Spinal cord (tissue), 10 donors: ENCODE measurements around the gene MAOB. TPM values are rescaled to one million over a fixed set of nuclear protein-coding genes. Genes with fewer than 3 reads are reported as not detected.

ENCODE experiments used
- DNase-seq, 6 donors: peaks; one replicate each; pipeline versions ENCODE4 v3.0.0 to v3.0.0-alpha.2; 2013 to 2015; ENCODE audit warnings: low spot score in 6 of 6, low read depth in 4 of 6
- H3K27ac ChIP-seq: one replicate; pipeline ENCODE4 v1.5.1; 2013; ENCODE audit warnings: low read depth, low read length, control low read depth
- H3K27me3 ChIP-seq: one replicate; pipeline ENCODE4 v1.6.1; 2013; ENCODE audit warnings: low read length; ENCODE audit not compliant: control insufficient read depth, insufficient read depth
- H3K36me3 ChIP-seq: one replicate; pipeline ENCODE4 v1.6.1; 2013; ENCODE audit warnings: low read length; ENCODE audit not compliant: control insufficient read depth, insufficient read depth
- H3K4me1 ChIP-seq: one replicate; pipeline ENCODE4 v1.6.1; 2013; ENCODE audit warnings: low read length; ENCODE audit not compliant: control insufficient read depth, insufficient read depth
- H3K4me3 ChIP-seq: one replicate; pipeline ENCODE4 v1.5.1; 2013; ENCODE audit warnings: low read depth, low read length, control low read depth
- H3K9me3 ChIP-seq: one replicate; pipeline ENCODE4 v1.6.1; 2013; ENCODE audit warnings: low read length; ENCODE audit not compliant: control insufficient read depth, insufficient read depth
- WGBS: methylation state at CpG from one replicate; pipeline ENCODE4 v1.1.5; 2013; ENCODE audit warnings: missing lambda C conversion rate; ENCODE audit not compliant: insufficient coverage; 5-methylcytosine and 5-hydroxymethylcytosine counted together
- polyA plus RNA-seq, 2 donors: library from polyadenylated mRNA; unstranded; fragments of 120-200 nt; gene quantifications; one replicate each; pipeline ENCODE4 v1.2.1, GENCODE V29; 2013; ENCODE audit not compliant: insufficient read length in 2 of 2
- total RNA-seq, 2 donors: library from RNA; depleted of rRNA in 1 of 2; stranded (reverse); fragments of 120-200 nt in 1 of 2; fragments of >200 nt in 1 of 2; gene quantifications; one replicate each; pipeline versions ENCODE4 v1.2.3 to v1.2.4, GENCODE V29; 2013 to 2014
- donor health status: healthy.

The MAOB gene
- total and polyA plus RNA-seq, 4 donors: 5.6 to 29.3 (median 22.9) TPM

DNA sequence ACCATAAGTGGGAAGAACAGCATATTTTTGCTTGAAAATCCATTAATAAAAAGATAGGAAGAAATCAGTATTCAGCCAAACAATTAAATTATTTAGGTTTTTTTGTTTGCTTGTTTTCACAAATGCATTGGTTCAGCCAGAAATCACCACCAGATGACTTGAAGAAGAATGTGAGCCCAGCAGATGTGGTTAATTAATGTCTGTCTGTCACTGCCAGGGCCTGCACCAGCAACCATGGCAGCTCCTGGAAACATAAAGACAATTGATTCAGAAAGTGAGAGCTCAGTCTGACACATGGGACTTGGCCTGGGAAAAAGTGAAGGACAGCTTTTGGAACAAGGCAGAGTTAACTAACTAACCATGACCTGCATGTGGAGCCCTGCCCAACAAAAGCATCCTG, 74.0 kb downstream of the MAOB start:
- no peak for DNase-seq
- Histone ChIP-seq H3K27me3 (peaks cover 4% of the 10 kb centered on the region), H3K9me3 (no peaks in the 10 kb centered on the region), H3K36me3 (no peaks in the 10 kb centered on the region), H3K4me1 (no peaks in the 10 kb centered on the region), H3K27ac (no peak overlapping the region), H3K4me3 (no peak overlapping the region)

DNA sequence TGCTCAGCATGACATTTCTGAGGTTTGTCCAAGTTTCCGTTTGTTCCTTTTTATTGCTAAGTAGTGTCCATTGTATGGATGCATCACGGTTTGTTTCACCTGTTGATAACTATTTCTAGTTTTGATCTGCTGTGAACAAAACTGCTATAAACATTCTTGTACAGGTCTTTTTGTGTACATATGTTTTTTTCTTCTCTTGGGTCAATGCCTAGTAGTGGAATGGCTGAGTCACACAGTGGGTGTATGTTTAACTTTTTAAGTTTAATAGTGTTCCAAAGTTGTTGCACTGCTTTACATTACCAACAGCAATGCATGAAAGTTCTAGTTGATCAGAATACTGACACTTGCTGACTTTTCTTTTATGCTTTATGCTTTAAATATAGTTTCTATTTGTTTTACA, 76.7 kb downstream of the MAOB start:
- no peak overlapping the region for H3K27ac ChIP-seq
- peaks cover 4% of the 10 kb centered on the region for H3K27me3 ChIP-seq
- no peaks in the 10 kb centered on the region for H3K4me1 ChIP-seq
- H3K4me3 ChIP-seq: no peak overlapping the region
- WGBS: 83% methylated on average over 1 of the region's 2 CpGs
- no peak for DNase-seq
- H3K9me3 ChIP-seq: no peaks in the 10 kb centered on the region
- H3K36me3 ChIP-seq: no peaks in the 10 kb centered on the region

GRCh38 chrX:43804021-43804420, 78.2 kb downstream of the MAOB start:
- Histone ChIP-seq H3K36me3 (no peaks in the 10 kb centered on the region), H3K27me3 (peaks cover 4% of the 10 kb centered on the region), H3K27ac (no peak overlapping the region), H3K4me3 (no peak overlapping the region), H3K9me3 (no peaks in the 10 kb centered on the region), H3K4me1 (no peaks in the 10 kb centered on the region)
- no peak for DNase-seq
- WGBS: 45% methylated on average over 3 of the region's 5 CpGs

DNA sequence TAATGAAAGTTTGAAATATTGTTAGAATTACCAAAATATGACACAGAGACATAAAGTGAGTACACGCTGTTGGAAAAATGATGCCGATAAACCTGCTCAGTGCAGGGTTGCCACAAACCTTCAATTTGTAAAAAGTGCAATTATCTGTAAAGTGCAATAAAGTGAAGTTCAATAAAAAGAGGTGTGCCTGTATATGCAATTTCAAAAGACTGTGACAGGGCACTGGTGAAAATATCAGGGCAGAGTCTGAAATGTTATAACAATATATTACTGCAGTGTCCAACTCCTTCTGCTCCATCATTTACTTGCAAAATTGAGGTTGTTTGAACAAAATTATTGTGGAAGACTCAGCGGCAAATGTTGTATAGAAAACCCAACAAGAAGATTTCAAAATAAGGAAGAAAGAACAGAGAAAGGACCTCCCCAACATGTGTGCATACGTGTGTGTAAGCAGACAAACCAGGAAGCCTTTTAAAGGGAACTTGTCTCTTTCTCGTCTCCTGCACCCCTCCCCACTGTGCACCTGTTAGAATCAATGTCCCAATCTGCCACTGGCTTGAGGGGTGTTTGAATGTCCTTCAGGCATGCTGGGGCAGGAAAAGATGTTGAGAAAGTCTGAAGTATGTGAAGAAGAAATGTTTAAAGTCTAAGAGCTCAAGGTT, 96.2 kb downstream of the MAOB start:
- Histone ChIP-seq H3K9me3 (no peaks in the 10 kb centered on the region), H3K36me3 (no peaks in the 10 kb centered on the region), H3K4me3 (no peak overlapping the region), H3K4me1 (no peaks in the 10 kb centered on the region), H3K27me3 (no peaks in the 10 kb centered on the region), H3K27ac (no peak overlapping the region)
- 100% methylated on average over 2 of the region's 5 CpGs for WGBS
- DNase-seq: no peak

DNA sequence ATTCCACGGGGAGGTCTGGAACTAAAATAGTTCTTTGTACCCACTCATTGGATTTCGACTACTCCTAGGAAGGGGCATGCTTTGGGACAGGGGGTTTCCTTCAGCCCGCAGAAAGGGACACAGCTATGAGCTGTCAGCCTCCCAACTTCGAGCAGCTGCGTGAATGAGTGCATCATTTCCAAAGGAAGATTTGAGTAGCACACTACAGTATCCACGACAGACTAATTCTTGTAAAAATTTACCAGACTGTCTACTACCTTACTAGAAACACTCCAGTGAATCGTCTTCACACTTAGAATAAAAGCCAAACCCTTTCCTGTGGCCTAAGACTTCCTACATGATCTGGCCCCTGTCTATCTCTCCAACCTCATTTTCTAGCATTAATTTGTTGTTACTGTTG, 124.2 kb downstream of the MAOB start:
- 76% methylated on average over 7 of the region's 7 CpGs for WGBS
- H3K36me3 ChIP-seq: no peaks in the 10 kb centered on the region

DNA sequence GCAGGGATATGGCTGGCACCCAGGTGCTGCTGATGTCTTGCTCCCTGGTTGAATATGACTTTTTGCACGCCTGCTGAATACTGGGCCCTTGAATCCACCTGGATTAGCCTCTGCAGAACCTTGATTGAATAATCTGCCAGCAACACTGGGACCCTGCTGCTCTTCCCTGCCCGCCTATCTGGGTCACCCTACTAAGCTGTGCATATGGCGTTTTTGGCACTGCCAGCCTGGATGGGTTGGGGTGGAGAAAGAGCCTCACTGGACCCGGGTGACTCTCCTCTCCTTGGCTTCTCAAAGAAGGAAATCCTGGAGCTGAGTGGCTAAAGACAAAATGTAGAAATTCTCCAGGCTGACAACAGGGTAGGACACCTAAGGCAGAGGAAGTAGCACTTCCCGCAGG, 126.2 kb downstream of the MAOB start:
- no peak for DNase-seq
- no peaks in the 10 kb centered on the region for H3K4me1 ChIP-seq
- H3K36me3 ChIP-seq: no peaks in the 10 kb centered on the region
- H3K27ac ChIP-seq: no peak overlapping the region
- WGBS: 73% methylated on average over 5 of the region's 5 CpGs
- H3K4me3 ChIP-seq: no peak overlapping the region
- peaks cover 11% of the 10 kb centered on the region for H3K27me3 ChIP-seq
- peaks cover 5% of the 10 kb centered on the region for H3K9me3 ChIP-seq

More for the DNA sequence above, 124.2 kb downstream of the MAOB start:
- H3K4me3 ChIP-seq: no peak overlapping the region
- no peaks in the 10 kb centered on the region for H3K9me3 ChIP-seq
- no peaks in the 10 kb centered on the region for H3K4me1 ChIP-seq
- peaks cover 8% of the 10 kb centered on the region for H3K27me3 ChIP-seq
- no peak for DNase-seq
- H3K27ac ChIP-seq: no peak overlapping the region

GRCh38 chrX:43753637-43754036, 128.6 kb downstream of the MAOB start:
- Histone ChIP-seq H3K4me1 (no peaks in the 10 kb centered on the region), H3K9me3 (peaks cover 5% of the 10 kb centered on the region), H3K36me3 (no peaks in the 10 kb centered on the region), H3K27ac (no peak overlapping the region), H3K27me3 (peaks cover 7% of the 10 kb centered on the region), H3K4me3 (no peak overlapping the region)
- WGBS: 70% methylated on average over 3 of the region's 3 CpGs
- DNase-seq: no peak

DNA sequence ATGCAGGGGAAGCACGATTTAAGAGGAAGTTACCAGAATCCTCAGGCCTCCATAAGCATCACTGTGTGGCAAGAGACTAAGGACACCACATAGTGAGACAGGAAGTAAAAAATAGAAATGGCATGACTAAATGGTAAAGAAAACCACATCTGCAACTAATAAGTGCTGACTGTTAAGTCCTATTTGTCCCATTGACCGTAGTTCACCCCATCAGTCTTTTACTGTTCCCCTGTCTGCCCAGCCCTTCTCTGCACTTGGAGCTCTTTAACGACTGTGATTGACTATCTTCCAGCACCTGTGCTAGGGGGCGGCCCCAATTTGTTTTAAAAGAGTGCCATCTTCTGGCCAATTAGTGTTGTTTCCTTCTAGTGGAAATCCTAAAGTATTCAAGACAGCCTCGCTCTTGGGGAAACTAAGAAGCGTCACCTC, 132.0 kb downstream of the MAOB start:
- Histone ChIP-seq H3K4me3 (no peak overlapping the region), H3K27ac (no peak overlapping the region), H3K4me1 (no peaks in the 10 kb centered on the region), H3K36me3 (no peaks in the 10 kb centered on the region), H3K27me3 (peaks cover 5% of the 10 kb centered on the region), H3K9me3 (peaks cover 5% of the 10 kb centered on the region)
- 0% methylated on average over 1 of the region's 6 CpGs for WGBS
- peak; percentile 10 to 87 (median 30) for DNase-seq

GRCh38 chrX:43747476-43747875, 134.8 kb downstream of the MAOB start:
- peaks cover 5% of the 10 kb centered on the region for H3K27me3 ChIP-seq
- no peaks in the 10 kb centered on the region for H3K4me1 ChIP-seq
- DNase-seq: no peak
- no peak overlapping the region for H3K4me3 ChIP-seq
- no peaks in the 10 kb centered on the region for H3K36me3 ChIP-seq
- no peak overlapping the region for H3K27ac ChIP-seq
- H3K9me3 ChIP-seq: peaks cover 5% of the 10 kb centered on the region
- no CpG with 5 or more reads among the region's 2 CpGs for WGBS

DNA sequence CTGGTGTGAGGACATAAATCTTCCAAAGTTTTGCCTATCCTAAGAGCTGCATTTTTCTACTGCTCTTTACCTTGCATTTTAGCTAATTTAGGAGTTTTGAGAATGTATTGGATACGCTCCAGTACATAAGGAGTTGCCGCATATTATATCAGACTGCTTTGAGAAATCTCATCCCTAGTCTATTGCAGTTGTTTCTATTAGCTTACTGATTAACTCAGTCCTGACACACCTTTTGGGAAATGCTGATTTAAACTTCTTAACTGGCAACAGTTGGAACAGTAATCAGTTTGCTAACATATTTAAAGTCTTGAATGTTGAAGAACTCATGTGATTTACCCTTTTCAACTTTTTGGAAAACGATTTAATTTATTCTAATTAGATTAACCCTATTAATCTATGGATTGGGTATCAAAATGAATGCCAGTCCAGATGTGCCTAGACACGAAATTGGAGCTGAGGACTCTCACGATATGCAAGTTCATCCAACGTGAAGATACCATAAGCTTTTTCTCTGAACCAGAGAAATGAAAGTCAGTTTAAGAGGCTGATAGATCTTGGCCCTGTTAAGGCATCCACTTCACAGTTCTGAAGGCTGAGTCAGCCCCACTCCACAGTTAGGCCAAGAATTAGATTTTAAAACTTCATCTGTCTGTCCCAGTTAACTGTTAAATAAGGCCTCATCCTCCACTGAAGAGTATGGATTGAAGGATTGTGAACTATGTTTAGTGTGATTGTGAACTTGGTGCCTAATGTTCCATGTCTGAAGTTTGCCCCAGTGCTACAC, 136.1 kb downstream of the MAOB start:
- Histone ChIP-seq H3K4me3 (no peak overlapping the region), H3K36me3 (no peaks in the 10 kb centered on the region), H3K27me3 (no peaks in the 10 kb centered on the region), H3K9me3 (no peaks in the 10 kb centered on the region), H3K4me1 (no peaks in the 10 kb centered on the region), H3K27ac (no peak overlapping the region)
- DNase-seq: no peak
- WGBS: 79% methylated on average over 3 of the region's 6 CpGs
